HepG2 (cell line): Measurements from ENCODE around the gene PIK3R4. TPM values are rescaled to one million over a fixed set of nuclear protein-coding genes. Genes with fewer than 3 reads are reported as not detected.

Experiments used
- ARID4A ChIP-seq: sonication (generic); formaldehyde crosslinking; IDR thresholded peaks from 2 replicates; pipeline ENCODE4 v1.5.0; 2020; ENCODE audit warnings: mild to moderate bottlenecking, missing genetic modification reagents, borderline replicate concordance
- CERS6 ChIP-seq: sonication (generic); formaldehyde crosslinking; IDR thresholded peaks from 2 replicates; pipeline ENCODE4 v1.5.0; 2020; ENCODE audit warnings: missing genetic modification reagents
- HIC2 ChIP-seq: sonication (generic); formaldehyde crosslinking; IDR thresholded peaks from 2 replicates; pipeline ENCODE4 v1.9.0; 2022; ENCODE audit warnings: low read depth, missing genetic modification reagents
- JARID2 ChIP-seq: sonication (generic); formaldehyde crosslinking; IDR thresholded peaks from 2 replicates; pipeline ENCODE4 v1.8.1; 2023; ENCODE audit warnings: missing genetic modification reagents, inconsistent platforms; ENCODE audit not compliant: insufficient replicate concordance
- MTF1 ChIP-seq: sonication (generic); formaldehyde crosslinking; IDR thresholded peaks from 2 replicates; pipeline ENCODE4 v1.5.0; 2020; ENCODE audit warnings: missing genetic modification reagents
- RARA ChIP-seq: IDR thresholded peaks from 2 replicates; pipeline ENCODE4 v1.6.1; 2016; ENCODE audit warnings: missing genetic modification reagents, missing compliant biosample characterization
- SNAPC4 ChIP-seq: sonication (generic); formaldehyde crosslinking; IDR thresholded peaks from 2 replicates; pipeline ENCODE4 v1.4.0; 2020; ENCODE audit warnings: mild to moderate bottlenecking, missing genetic modification reagents
- SUZ12 ChIP-seq: fragments of 150-350 bp; IDR thresholded peaks from 2 replicates; pipeline ENCODE4 v1.6.1; 2014; ENCODE audit warnings: low read depth, low read length
- UBTF ChIP-seq: sonication (generic); formaldehyde crosslinking; IDR thresholded peaks from 2 replicates; pipeline ENCODE4 v1.4.0; 2020; ENCODE audit warnings: mild to moderate bottlenecking, missing genetic modification reagents
- ZBTB25 ChIP-seq: IDR thresholded peaks from 2 replicates; pipeline ENCODE4 v1.6.1; 2018; ENCODE audit warnings: missing genetic modification reagents
- ZNF296 ChIP-seq: sonication (generic); formaldehyde crosslinking; conservative IDR thresholded peaks from 2 replicates; pipeline ENCODE4 v1.5.0; 2020; ENCODE audit warnings: mild to moderate bottlenecking, missing genetic modification reagents
- ZNF780A ChIP-seq: sonication (generic); formaldehyde crosslinking; IDR thresholded peaks from 2 replicates; pipeline ENCODE4 v1.8.0; 2022; ENCODE audit warnings: mild to moderate bottlenecking, missing genetic modification reagents, moderate library complexity
- polyA plus RNA-seq, 8 experiments: library from polyadenylated mRNA; depleted of rRNA in 3 of 8; stranded (reverse) in 7 of 8; unstranded in 1 of 8; fragments of >200 nt; fragmentation: Illumina TruSeq in 4 of 8; extraction: Trizol in 4 of 8; gene quantifications; 2 replicates each; pipeline versions ENCODE4 v1.2.1 to v1.2.3, GENCODE V29; 2011 to 2016; ENCODE audit warnings: low read depth in 4 of 8, missing spikeins in 1 of 8, mixed read lengths in 1 of 8; ENCODE audit not compliant: insufficient read depth in 1 of 8
- total RNA-seq, 5 experiments: library from RNA; depleted of rRNA; stranded (reverse); fragments of >200 nt; fragmentation: Illumina TruSeq; extraction: Trizol; gene quantifications; 2 replicates each; pipeline ENCODE4 v1.2.3, GENCODE V29; 2016; ENCODE audit warnings: low read depth in 1 of 5

PIK3R4 gene
- total and polyA plus RNA-seq, 2 of the 13 experiments (the other 11 are each of a cell fraction or from before 2014, with no cell fraction given): 22.4 to 26.0 TPM

- TF ChIP-seq ZNF780A (CRISPR knock-in tag): no peak
- TF ChIP-seq RARA (CRISPR knock-in tag): no peak
- TF ChIP-seq ZBTB25 (CRISPR knock-in tag): no peak
- TF ChIP-seq CERS6: no peak
- TF ChIP-seq HIC2 (CRISPR knock-in tag): no peak
- no peak for TF ChIP-seq ZNF296 (CRISPR knock-in tag)
- peak; percentile 78 for TF ChIP-seq ARID4A (CRISPR knock-in tag)
- TF ChIP-seq MTF1: no peak
- TF ChIP-seq SNAPC4 (CRISPR knock-in tag): no peak
- no peak for TF ChIP-seq JARID2
- TF ChIP-seq UBTF: no peak
- no peak for TF ChIP-seq SUZ12
Measured at GRCh38 chr3:130746246-130747039, at the start of gene PIK3R4 (continued).
